Measurements from ENCODE around the gene TICRR. TPM values are rescaled to one million over a fixed set of nuclear protein-coding genes. Genes with fewer than 3 reads are reported as not detected.
"Not testable (repeated sequence)": the region's sequence is repeated elsewhere in the genome, so short reads cannot be mapped to it uniquely, and the experiment has no call there.

TICRR gene, protein sequence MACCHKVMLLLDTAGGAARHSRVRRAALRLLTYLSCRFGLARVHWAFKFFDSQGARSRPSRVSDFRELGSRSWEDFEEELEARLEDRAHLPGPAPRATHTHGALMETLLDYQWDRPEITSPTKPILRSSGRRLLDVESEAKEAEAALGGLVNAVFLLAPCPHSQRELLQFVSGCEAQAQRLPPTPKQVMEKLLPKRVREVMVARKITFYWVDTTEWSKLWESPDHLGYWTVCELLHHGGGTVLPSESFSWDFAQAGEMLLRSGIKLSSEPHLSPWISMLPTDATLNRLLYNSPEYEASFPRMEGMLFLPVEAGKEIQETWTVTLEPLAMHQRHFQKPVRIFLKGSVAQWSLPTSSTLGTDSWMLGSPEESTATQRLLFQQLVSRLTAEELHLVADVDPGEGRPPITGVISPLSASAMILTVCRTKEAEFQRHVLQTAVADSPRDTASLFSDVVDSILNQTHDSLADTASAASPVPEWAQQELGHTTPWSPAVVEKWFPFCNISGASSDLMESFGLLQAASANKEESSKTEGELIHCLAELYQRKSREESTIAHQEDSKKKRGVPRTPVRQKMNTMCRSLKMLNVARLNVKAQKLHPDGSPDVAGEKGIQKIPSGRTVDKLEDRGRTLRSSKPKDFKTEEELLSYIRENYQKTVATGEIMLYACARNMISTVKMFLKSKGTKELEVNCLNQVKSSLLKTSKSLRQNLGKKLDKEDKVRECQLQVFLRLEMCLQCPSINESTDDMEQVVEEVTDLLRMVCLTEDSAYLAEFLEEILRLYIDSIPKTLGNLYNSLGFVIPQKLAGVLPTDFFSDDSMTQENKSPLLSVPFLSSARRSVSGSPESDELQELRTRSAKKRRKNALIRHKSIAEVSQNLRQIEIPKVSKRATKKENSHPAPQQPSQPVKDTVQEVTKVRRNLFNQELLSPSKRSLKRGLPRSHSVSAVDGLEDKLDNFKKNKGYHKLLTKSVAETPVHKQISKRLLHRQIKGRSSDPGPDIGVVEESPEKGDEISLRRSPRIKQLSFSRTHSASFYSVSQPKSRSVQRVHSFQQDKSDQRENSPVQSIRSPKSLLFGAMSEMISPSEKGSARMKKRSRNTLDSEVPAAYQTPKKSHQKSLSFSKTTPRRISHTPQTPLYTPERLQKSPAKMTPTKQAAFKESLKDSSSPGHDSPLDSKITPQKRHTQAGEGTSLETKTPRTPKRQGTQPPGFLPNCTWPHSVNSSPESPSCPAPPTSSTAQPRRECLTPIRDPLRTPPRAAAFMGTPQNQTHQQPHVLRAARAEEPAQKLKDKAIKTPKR (N-terminal part only)
- total RNA-seq, result 2.9 TPM
- 0.13 TPM for polyA plus RNA-seq

DNA sequence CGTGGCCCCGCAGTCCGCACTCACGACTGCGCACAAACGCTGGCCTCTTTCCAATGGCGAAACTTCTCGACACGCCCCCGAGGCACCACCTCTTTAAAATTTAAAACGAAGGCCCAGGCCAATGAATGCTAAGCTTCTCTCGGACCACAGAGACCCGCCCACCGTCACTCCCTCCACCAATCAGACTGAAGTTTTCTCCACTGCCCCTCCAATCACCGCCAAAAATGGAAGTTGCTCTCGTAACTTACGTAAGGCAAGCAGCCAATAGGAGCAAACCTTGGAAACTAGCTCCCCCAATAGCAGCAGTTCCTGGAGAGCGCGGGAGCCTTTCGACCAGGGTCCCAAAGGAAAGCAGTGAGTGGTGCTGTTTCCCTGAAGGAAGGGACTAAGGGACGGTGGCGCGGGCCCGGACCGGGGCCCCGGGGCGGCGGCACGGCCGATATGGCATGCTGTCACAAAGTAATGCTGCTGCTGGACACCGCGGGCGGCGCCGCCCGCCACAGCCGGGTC, at the start of gene TICRR:
Gene TICRR, plus strand, starts transcription at position 324 of the 510 bp plus-strand sequence. Its CDS starts 118 bp downstream, at position 442.
- Histone ChIP-seq H3K4me1 (ENCODE audit: insufficient read depth) (no peaks in the 10 kb centered on the region), H3K36me3 (ENCODE audit: insufficient read depth) (no peaks in the 10 kb centered on the region), H3K27ac (ENCODE audit: low read depth) (no peak within 1 kb of the TSS), H3K4me3 (ENCODE audit: low read depth, low read length) (peak within 1 kb of the TSS; percentile 55)
- peak; percentile 100 for DNase-seq (ENCODE audit: extremely low spot score)
- WGBS, result under 1% methylated on average over 37 of the region's 37 CpGs

DNA sequence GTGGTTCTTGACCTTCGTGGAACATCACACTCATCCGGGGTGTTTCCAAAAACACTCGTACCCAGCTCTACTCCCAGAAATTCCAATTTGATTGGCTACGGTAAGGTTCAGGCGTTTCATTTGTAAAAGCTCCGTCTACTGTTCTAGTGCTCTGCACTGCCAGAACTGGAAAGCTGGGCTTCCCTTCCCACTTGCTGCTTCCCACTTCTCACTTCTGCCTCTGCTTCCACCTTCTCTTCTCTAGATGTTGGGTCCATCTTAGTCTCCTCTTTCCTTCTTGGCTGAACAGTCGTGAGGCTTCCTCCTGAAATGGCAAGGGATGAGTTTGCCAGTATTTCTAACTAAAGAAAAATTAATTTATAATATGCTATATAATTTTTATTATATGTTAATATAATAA, 49.1 kb upstream of the TICRR start:
- no peaks in the 10 kb centered on the region for H3K4me1 ChIP-seq (ENCODE audit: insufficient read depth)
- 87% methylated on average over 7 of the region's 7 CpGs for WGBS
- H3K4me3 ChIP-seq (ENCODE audit: low read depth, low read length), result no peak overlapping the region
- DNase-seq (ENCODE audit: extremely low spot score), result no peak
- H3K36me3 ChIP-seq (ENCODE audit: insufficient read depth), result no peaks in the 10 kb centered on the region
- H3K27ac ChIP-seq (ENCODE audit: low read depth), result no peak overlapping the region

DNA sequence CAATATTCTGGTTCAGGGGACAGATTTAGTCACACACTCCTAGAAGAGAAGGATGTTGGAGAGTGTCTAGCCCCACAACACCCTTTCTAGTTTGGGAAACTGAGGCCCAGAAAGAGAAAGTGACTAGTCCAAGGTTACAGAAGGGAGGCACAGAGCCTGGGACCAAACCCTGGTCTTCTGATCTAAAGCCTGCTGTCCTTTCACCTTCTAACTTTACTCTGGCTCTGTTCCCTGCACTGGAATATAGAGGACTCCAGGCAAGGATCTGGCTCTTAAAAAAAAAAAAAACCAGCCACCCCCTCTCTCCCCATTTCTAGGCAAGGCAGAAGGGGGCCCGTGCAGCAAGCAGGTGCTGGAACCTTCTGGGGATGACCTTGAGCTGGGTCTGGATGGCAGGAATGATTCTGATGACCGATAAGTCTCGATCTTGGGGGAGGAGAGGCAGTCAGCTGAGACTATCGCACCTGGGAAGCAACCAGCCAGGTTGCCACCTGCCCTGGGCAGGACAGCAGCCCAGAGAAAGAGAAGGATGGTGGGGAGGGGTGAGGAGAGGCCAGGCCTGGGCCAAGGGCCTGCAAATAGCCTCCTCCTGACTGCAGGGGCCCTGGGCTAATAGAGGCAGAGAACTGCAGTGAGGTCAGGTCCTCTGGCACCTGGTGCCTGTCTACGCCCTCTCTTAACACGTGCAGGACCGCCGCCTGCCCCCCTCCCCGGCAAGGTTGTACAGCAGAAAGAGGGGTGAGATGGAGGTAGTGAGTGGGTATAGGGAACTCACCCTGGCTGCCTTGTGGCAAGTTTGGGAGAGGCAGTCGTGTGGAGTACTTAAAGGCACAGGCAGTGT, 48.4 kb upstream of the TICRR start:
- no peak overlapping the region for H3K4me3 ChIP-seq (ENCODE audit: low read depth, low read length)
- no peak overlapping the region for H3K27ac ChIP-seq (ENCODE audit: low read depth)
- no peak for DNase-seq (ENCODE audit: extremely low spot score)
- 83% methylated on average over 10 of the region's 10 CpGs for WGBS
- H3K4me1 ChIP-seq (ENCODE audit: insufficient read depth), result no peaks in the 10 kb centered on the region
- no peaks in the 10 kb centered on the region for H3K36me3 ChIP-seq (ENCODE audit: insufficient read depth)

DNA sequence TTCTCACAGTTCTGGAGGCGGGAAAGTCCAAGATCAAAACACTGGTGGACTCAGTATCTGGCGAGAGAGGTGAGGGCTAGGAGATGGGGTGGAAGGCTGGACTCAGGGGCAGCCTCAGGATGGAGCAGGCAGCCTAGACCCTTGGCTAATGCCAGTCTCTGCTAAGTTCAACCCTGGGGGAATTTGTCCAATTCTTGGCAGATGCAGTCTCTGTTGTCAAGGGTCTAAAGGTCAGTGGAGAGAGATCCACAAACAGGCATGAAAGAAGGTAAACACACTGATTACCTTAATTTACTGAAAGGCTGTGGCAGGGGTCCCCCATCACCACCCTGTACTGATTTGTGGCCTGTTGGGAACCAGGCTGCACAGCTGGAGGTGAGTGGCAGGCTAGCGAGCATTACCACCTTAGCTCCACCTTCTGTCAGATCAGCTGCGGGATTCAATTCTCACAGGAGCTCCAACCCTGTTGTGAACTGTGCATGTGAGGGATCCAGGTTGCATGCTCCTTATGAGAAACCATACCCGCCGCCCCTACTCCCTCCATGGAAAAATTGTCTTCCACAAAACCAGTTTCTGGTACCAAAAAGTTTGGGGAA, 46.4 kb upstream of the TICRR start:
- DNase-seq (ENCODE audit: extremely low spot score), result no peak
- WGBS, result 81% methylated on average over 6 of the region's 6 CpGs
- Histone ChIP-seq H3K27ac (ENCODE audit: low read depth) (no peak overlapping the region), H3K4me1 (ENCODE audit: insufficient read depth) (no peaks in the 10 kb centered on the region), H3K36me3 (ENCODE audit: insufficient read depth) (no peaks in the 10 kb centered on the region), H3K4me3 (ENCODE audit: low read depth, low read length) (no peak overlapping the region)

DNA sequence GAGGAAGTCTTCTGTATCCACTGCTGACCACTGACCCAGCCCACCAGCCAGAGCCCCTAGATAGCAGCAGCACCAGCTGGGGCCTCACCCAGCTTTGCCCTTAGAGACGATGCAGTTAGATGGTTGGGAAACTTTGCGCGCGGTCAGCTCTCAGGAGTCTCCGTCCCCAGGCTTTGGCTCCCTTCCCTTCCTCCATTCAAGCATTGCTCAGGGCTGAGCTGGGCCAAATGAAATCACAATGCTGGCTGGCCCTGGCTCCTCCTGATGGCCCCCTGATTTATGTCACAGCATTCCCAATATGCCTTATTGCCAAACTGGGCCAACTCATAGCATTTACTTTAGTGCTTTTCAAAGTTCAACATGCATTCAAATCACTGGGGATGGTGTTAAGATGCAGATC, 44.3 kb upstream of the TICRR start:
- Histone ChIP-seq H3K36me3 (ENCODE audit: insufficient read depth) (no peaks in the 10 kb centered on the region), H3K4me1 (ENCODE audit: insufficient read depth) (no peaks in the 10 kb centered on the region), H3K27ac (ENCODE audit: low read depth) (no peak overlapping the region), H3K4me3 (ENCODE audit: low read depth, low read length) (no peak overlapping the region)
- no peak for DNase-seq (ENCODE audit: extremely low spot score)
- 90% methylated on average over 5 of the region's 5 CpGs for WGBS

DNA sequence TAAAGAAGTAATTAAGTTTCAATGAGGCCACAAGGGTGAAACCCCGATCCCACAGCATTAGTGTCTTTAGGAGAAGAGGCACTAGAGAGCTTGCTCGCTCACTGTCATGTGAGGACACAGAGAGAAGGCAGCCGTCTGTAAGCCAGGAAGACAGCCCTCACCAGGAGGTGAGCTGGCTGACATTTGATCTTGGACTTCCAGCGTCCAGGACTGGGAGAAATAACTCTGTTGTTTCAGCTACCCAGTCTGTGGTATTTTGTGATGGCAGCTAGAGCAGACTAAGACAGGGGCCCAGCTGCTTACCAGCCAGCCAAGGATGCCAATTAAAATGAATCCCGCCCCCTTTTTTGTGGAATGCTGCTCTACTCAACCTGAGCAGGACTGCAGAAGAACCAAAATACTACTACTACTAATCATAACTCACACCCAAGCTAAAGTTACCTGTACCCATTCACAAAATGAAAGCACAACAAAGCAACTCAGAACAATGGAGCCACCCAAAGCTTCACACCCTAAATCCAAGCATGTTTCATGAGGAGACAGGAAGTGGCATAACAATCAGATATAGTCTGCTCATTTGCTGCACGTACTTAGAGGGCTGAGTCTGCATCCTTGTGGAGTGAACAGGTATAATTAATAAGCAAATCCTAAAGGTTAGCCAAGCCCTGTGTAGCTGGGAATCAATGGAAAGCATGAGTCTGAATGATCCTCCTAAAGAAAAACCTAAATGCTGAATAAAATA, 43.3 kb upstream of the TICRR start:
- Histone ChIP-seq H3K4me3 (ENCODE audit: low read depth, low read length) (no peak overlapping the region), H3K27ac (ENCODE audit: low read depth) (no peak overlapping the region), H3K36me3 (ENCODE audit: insufficient read depth) (no peaks in the 10 kb centered on the region), H3K4me1 (ENCODE audit: insufficient read depth) (no peaks in the 10 kb centered on the region)
- WGBS, result 72% methylated on average over 6 of the region's 6 CpGs
- DNase-seq (ENCODE audit: extremely low spot score), result no peak

DNA sequence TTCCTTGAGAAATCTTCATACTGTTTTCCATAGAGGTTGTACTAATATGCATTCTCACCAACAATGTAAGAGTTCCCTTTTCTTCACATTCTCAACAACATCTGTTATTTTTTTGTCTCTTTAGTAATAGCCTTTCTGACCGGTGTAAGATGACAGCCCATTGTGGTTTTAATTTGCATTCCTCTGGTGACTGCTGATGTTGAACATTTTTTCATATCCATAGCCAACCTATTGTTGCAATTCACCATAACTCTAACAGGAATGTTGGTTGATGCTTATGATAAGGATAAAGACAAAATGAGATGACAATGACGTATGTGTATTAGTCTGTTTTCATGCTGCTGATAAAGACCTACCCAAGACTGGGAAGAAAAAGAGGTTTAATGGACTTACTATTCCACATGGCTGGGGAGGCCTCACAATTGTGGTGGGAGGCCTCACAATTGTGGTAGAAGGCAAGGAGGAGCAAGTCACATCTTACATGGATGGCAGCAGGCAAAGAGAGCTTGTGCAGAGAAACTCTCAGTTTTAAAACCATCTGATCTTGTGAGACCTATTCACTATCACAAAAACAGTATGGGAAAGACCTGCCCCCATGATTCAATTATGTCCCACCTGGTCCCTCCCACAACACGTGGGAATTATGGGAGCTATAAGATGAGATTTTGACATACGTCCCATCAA, 41.3 kb upstream of the TICRR start:
- WGBS, result 85% methylated on average over 4 of the region's 4 CpGs

DNA sequence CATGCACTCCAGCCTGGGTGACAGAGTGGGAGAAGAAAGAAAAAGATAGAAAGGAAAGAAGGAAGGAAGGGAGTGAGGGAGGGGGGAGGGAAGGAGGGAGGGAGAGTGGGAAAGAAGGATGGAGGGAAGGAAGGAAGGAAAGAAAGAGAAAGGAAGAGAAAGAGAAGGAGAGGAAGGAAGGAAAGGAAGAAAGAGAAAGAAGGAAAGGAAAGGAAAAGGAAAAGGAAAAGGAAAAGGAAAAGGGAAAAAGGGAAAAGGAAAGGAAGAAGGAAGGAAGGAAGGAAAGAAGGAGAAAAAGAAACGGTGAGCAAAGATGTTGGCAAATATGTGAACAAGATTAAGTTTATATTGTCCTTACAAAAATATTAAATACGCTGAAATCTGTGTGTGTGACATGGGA, 36.2 kb upstream of the TICRR start:
- WGBS, result 76% methylated on average over 2 of the region's 2 CpGs
- Histone ChIP-seq H3K4me3 (ENCODE audit: low read depth, low read length) (no peak overlapping the region), H3K36me3 (ENCODE audit: insufficient read depth) (no peaks in the 10 kb centered on the region), H3K4me1 (ENCODE audit: insufficient read depth) (no peaks in the 10 kb centered on the region), H3K27ac (ENCODE audit: low read depth) (no peak overlapping the region)
- DNase-seq (ENCODE audit: extremely low spot score), result no peak

More for the DNA sequence above, 41.3 kb upstream of the TICRR start:
- H3K4me1 ChIP-seq (ENCODE audit: insufficient read depth), result no peaks in the 10 kb centered on the region
- H3K4me3 ChIP-seq (ENCODE audit: low read depth, low read length), result no peak overlapping the region
- DNase-seq (ENCODE audit: extremely low spot score), result no peak
- no peak overlapping the region for H3K27ac ChIP-seq (ENCODE audit: low read depth)
- no peaks in the 10 kb centered on the region for H3K36me3 ChIP-seq (ENCODE audit: insufficient read depth)

DNA sequence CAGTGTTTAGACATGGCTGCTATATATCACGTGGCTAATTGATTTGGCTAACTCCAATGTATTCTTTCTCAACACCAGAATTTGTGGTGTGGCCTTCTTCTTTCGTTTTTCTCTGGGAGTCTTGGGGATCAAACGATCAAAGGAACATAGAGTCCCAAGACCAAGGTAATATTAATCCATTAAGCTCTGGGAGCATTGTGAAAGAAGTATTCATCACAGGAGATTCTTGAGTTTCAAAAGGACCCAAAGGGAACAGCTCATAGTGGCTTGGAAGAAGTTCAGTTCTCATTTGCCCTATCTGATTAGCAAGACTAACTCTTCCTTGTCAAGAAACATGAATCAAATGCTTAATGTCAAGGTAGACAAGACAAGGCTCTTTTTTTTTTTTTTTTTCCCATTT, 32.9 kb upstream of the TICRR start:
- Histone ChIP-seq H3K27ac (ENCODE audit: low read depth) (no peak overlapping the region), H3K36me3 (ENCODE audit: insufficient read depth) (no peaks in the 10 kb centered on the region)
- 81% methylated on average over 3 of the region's 3 CpGs for WGBS

DNA sequence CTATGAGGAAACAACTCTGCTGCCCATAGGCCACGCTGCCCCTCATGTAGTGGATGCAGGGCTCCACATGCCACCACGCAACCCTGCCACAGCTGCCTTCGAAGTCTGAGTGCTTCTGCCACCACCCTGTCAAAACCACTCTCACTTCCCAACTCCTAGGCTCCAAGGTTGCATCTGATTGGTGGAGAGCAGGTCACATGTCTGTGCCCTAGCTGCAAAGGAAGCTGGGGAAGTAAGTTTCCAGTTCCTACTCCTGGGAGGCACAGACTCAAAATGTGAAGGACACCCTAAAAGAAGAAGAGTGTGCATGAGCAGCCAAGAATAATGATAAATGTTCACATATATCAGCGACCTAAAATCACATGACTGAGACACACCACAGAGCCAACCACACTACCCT, 31.9 kb upstream of the TICRR start:
- WGBS, result 88% methylated on average over 4 of the region's 4 CpGs
- Histone ChIP-seq H3K4me1 (ENCODE audit: insufficient read depth) (no peaks in the 10 kb centered on the region), H3K4me3 (ENCODE audit: low read depth, low read length) (no peak overlapping the region), H3K36me3 (ENCODE audit: insufficient read depth) (no peaks in the 10 kb centered on the region), H3K27ac (ENCODE audit: low read depth) (no peak overlapping the region)
- no peak for DNase-seq (ENCODE audit: extremely low spot score)

More for the DNA sequence above, 32.9 kb upstream of the TICRR start:
- DNase-seq (ENCODE audit: extremely low spot score), result no peak
- no peak overlapping the region for H3K4me3 ChIP-seq (ENCODE audit: low read depth, low read length)
- H3K4me1 ChIP-seq (ENCODE audit: insufficient read depth), result no peaks in the 10 kb centered on the region

DNA sequence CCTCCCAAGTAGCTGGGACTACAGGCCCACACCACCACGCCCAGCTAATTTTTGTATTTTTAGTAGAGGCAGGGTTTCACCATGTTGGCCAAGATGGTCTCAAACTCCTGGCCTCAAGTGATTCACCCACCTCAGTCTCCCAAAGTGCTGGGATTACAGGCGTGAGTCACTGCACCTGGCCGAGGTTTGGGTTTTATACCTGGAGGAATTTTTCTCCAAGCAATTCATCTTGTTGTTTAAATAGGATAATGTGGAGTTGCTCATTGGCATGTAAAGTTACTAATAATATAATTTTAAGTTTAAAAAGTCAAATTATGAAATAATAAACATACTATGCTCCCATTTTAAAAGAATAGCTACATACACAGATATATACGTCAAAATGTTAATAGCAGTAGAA, 26.1 kb upstream of the TICRR start:
- not testable (repeated sequence) for H3K4me3 ChIP-seq (ENCODE audit: low read depth, low read length); DNase-seq (ENCODE audit: extremely low spot score); H3K27ac ChIP-seq (ENCODE audit: low read depth); H3K36me3 ChIP-seq (ENCODE audit: insufficient read depth); H3K4me1 ChIP-seq (ENCODE audit: insufficient read depth)
- WGBS, result 92% methylated on average over 4 of the region's 4 CpGs

Measured in urinary bladder (tissue), 4 donors.